ENCODE measurements around the gene CDR2.
A peak's percentile ranks its signal among the peaks of the same experiment; 100 is the strongest.
"Not testable (repeated sequence)": the region's sequence is repeated elsewhere in the genome, so short reads cannot be mapped to it uniquely, and the experiment has no call there.

CDR2 gene

GRCh38 chr16:22370038-22370820, 4.2 kb downstream of the CDR2 start:
- TF ChIP-seq, protein P1, sequence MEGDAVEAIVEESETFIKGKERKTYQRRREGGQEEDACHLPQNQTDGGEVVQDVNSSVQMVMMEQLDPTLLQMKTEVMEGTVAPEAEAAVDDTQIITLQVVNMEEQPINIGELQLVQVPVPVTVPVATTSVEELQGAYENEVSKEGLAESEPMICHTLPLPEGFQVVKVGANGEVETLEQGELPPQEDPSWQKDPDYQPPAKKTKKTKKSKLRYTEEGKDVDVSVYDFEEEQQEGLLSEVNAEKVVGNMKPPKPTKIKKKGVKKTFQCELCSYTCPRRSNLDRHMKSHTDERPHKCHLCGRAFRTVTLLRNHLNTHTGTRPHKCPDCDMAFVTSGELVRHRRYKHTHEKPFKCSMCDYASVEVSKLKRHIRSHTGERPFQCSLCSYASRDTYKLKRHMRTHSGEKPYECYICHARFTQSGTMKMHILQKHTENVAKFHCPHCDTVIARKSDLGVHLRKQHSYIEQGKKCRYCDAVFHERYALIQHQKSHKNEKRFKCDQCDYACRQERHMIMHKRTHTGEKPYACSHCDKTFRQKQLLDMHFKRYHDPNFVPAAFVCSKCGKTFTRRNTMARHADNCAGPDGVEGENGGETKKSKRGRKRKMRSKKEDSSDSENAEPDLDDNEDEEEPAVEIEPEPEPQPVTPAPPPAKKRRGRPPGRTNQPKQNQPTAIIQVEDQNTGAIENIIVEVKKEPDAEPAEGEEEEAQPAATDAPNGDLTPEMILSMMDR (IDR thresholded peaks at IDR 0.05; ENCODE audit: low read depth, low read length), result no peak
- peak; percentile 63 for DNase-seq (ENCODE audit: extremely low read depth, low read depth)

DNA sequence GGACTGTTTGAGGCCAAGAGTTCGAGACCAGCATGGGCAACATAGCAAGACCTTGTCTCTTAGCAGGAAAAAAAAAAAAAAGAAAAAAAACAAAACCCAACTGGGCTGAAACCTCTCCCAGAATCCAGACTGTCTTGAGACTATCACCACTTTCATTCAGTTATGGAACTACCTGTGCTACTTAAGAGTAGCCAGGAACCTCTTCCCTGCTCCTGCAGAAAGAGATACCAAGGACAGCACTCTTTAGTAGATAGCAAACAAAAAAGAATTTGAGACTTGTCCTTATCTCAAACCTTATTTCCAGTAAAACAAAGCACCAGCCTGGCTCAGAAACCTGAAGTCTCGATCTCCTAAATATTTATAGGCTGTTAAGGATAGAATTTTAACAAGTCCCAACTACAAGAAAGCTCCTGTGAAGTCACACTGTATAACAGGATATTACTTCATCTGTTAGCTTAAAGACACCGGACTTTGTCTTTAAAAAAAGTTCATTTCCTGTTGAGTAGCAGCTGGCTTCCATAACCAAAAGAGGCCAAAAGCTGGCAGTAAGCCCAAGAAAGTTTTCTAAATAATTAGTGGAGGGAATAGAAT, 5.1 kb downstream of the CDR2 start:
- TF ChIP-seq, protein P1 (IDR thresholded peaks at IDR 0.05; ENCODE audit: low read depth, low read length), result no peak
- DNase-seq (ENCODE audit: extremely low read depth, low read depth), result no peak

DNA sequence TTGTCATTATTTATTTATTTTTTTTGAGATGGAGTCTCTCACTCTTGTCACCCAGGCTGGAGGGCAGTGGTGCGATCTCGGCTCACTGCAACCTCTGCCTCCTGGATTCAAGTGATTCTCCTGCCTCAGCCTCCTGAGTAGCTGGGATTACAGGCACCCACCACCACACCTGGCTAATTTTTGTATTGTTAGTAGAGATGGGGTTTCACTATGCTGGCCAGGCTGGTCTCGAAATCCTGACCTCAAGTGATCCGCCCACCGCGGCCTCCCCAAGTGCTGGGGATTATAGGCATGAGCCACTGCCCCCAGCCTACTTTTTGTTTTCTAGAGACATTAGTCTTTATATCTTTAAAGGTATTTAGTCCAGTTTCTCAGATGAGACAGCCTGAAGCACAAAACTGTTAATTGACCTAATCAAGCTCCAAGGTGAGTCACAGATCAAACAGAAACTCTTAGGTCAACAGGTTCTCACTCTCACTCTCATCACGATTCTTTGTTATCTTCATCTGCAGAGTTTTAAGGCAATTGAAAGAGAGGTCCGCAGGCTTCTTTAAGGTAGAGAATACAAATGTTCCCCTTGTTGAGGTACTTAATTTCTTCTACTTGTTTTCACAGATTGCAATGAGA, 6.1 kb downstream of the CDR2 start:
- DNase-seq (ENCODE audit: extremely low read depth, low read depth), result not testable (repeated sequence)

- TF ChIP-seq, protein P1 (IDR thresholded peaks at IDR 0.05; ENCODE audit: low read depth, low read length), result no peak
These were observed 7.5 kb downstream of the CDR2 start for GRCh38 chr16:22366889-22367288.

DNA sequence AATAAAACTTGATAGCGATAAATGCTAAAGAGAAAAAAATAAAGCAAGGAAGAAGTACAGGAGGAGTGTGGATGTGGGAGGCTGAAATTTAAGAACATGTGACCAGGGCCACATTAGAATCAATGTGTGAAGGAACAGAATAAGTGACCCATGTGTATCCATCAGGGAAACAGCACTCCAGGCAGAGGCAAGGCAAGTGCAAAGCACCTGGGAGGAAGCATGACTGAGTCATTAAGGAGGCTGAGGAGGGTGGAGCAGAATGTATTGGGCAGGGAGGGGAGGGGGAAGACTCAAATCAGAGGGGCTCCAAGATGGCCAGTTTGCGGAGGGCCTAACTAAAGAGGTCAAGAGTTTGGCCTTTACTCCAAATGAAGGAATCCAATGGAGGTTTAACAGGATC, 8.0 kb downstream of the CDR2 start:
- TF ChIP-seq, protein P1 (IDR thresholded peaks at IDR 0.05; ENCODE audit: low read depth, low read length), result no peak
- no peak for DNase-seq (ENCODE audit: extremely low read depth, low read depth)

More at GRCh38 chr16:22366889-22367288, 7.5 kb downstream of the CDR2 start:
- no peak for DNase-seq (ENCODE audit: extremely low read depth, low read depth)

- TF ChIP-seq, protein P1 (IDR thresholded peaks at IDR 0.05; ENCODE audit: low read depth, low read length), result no peak
- DNase-seq (ENCODE audit: extremely low read depth, low read depth), result no peak
These were observed 10.2 kb downstream of the CDR2 start for GRCh38 chr16:22364241-22364640.

- TF ChIP-seq, protein P1 (IDR thresholded peaks at IDR 0.05; ENCODE audit: low read depth, low read length), result no peak
- DNase-seq (ENCODE audit: extremely low read depth, low read depth), result no peak
These were observed 13.3 kb downstream of the CDR2 start for GRCh38 chr16:22360963-22361659.
